ENCODE data around the gene ATG4D. TPM values are rescaled to one million over a fixed set of nuclear protein-coding genes. Genes with fewer than 3 reads are reported as not detected.

ATG4D gene
- total RNA-seq, 1 experiment from 2014 or later, result 25.5 TPM

DNA sequence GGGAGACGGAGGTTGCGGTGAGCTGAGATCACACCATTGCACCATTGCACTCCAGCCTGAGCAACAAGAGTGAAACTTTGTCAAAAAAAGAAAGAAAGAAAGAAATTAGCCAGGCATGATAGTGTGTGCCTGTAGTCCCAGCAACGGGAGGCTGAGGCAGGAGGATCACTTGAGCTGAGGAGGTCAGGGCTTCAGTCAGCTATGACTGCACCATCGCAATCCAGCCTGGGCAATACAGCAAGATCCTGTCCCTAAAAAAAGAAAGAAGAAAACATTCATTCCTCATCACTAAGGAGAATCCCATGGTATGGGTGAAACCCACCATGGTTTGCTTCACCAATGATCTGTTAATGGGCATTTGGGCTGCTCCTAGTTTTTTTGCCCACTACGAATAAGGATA, 56.4 kb downstream of the ATG4D start:
- no peaks in the 10 kb centered on the region for H3K27me3 ChIP-seq
- no peak overlapping the region for H3K27ac ChIP-seq
- DNase-seq, result no peak
- no peak overlapping the region for H3K4me3 ChIP-seq
- H3K4me1 ChIP-seq, result peaks cover 9% of the 10 kb centered on the region
- no peaks in the 10 kb centered on the region for H3K36me3 ChIP-seq
- H3K9me3 ChIP-seq (replicated peaks), result no peaks in the 10 kb centered on the region

DNA sequence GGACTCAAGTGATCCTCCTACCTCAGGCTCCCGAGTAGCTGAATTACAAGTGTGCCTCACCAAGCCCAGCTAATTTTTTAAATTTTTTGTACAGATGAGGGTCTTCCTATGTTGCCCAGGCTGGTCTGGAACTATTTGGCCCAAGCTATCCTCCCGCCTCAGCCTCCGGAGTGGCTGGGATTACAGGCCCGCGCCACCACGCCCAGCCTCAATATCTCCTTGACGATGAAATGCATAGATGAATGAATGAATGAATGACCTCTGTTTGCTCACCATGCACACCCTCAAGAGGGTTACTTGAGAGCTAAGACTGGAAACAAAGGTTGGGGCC, 58.3 kb downstream of the ATG4D start:
- Histone ChIP-seq H3K27ac (no peak overlapping the region), H3K4me3 (peak overlapping the region; percentile 99), H3K36me3 (no peaks in the 10 kb centered on the region), H3K9me3 (replicated peaks) (no peaks in the 10 kb centered on the region), H3K4me1 (peaks cover 9% of the 10 kb centered on the region), H3K27me3 (no peaks in the 10 kb centered on the region)
- DNase-seq, result no peak

DNA sequence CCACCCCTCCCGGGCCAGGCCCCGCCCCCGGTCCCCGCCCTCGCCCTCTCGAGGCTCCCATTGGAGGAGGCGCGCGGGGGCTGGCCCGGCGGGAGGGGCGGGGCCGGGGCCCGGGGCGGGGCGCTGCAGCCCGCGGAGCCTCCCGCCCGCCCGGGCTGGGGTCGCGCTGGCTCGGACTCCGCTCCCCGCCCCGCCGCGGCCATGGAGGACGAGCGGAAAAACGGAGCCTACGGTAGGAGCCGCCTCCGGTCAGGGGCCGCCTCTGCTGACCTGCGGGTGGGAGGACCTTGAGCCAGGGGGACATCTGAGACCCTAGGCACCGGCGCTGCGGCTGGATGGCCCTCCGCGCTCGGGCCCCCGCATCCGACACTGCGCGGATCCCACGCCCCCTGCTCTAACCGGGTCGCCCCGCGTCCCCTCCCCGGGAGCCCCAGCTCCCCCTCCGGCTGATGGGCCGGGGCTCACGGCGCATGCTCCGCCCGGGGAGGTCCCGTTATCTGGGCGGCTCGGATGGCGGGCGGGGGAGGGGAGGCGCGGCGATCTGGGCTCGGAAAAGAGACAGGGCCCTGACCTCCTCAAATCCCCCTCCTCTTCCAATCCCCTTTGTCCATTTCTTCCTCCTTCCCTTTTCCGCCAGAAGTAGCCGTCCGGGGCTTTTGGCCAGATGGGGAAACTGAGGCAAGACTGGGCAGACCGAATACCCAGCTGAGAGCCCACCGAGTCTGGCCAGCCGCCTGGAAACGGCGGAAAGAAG, 58.8 kb downstream of the ATG4D start:
- Histone ChIP-seq H3K4me1 (peaks cover 9% of the 10 kb centered on the region), H3K36me3 (no peaks in the 10 kb centered on the region), H3K4me3 (peak overlapping the region; percentile 99), H3K27ac (peak overlapping the region; percentile 64), H3K27me3 (no peaks in the 10 kb centered on the region), H3K9me3 (replicated peaks) (no peaks in the 10 kb centered on the region)
- peak; percentile 75 to 84 for DNase-seq

Other genes starting within 250 kb of the ATG4D start
- 0.89 and 2.1 TPM in 2 replicates for gene ZGLP1, start 234.1 kb upstream of the ATG4D start, total RNA-seq (2014; rRNA removed; shearing (Covaris generic))
- gene FDX2, start 227.9 kb upstream of the ATG4D start, total RNA-seq (2014; rRNA removed; shearing (Covaris generic)), result 11.5 and 17.5 TPM in 2 replicates
- gene RAVER1, start 210.4 kb upstream of the ATG4D start, total RNA-seq (2014; rRNA removed; shearing (Covaris generic)), result 20.1 and 21.3 TPM in 2 replicates
- gene ICAM3, start 204.3 kb upstream of the ATG4D start, total RNA-seq (2014; rRNA removed; shearing (Covaris generic)), result 2.1 and 2.8 TPM in 2 replicates
- 45.8 and 56.1 TPM in 2 replicates for gene TYK2, start 163.3 kb upstream of the ATG4D start, total RNA-seq (2014; rRNA removed; shearing (Covaris generic))
- 118 and 130 TPM in 2 replicates for gene CDC37, start 140.4 kb upstream of the ATG4D start, total RNA-seq (2014; rRNA removed; shearing (Covaris generic))
- 3.7 and 4.2 TPM in 2 replicates for gene PDE4A, start 123.4 kb upstream of the ATG4D start, total RNA-seq (2014; rRNA removed; shearing (Covaris generic))
- gene KEAP1, start 40.5 kb upstream of the ATG4D start, total RNA-seq (2014; rRNA removed; shearing (Covaris generic)), result 45.3 and 50.5 TPM in 2 replicates
- 2.4 and 2.6 TPM in 2 replicates for gene S1PR5, start 26.5 kb upstream of the ATG4D start, total RNA-seq (2014; rRNA removed; shearing (Covaris generic))
- gene KRI1, start 22.1 kb downstream of the ATG4D start, total RNA-seq (2014; rRNA removed; shearing (Covaris generic)), result 20.0 and 25.5 TPM in 2 replicates
- gene CDKN2D, start 25.1 kb downstream of the ATG4D start, total RNA-seq (2014; rRNA removed; shearing (Covaris generic)), result 7.5 and 7.9 TPM in 2 replicates
- 0.35 and 0.40 TPM in 2 replicates for gene AP1M2, start 43.4 kb downstream of the ATG4D start, total RNA-seq (2014; rRNA removed; shearing (Covaris generic))
- 70.3 and 73.5 TPM in 2 replicates for gene SLC44A2, start 81.6 kb downstream of the ATG4D start, total RNA-seq (2014; rRNA removed; shearing (Covaris generic))
- 277 and 302 TPM in 2 replicates for gene ILF3, start 110.4 kb downstream of the ATG4D start, total RNA-seq (2014; rRNA removed; shearing (Covaris generic))
- 13.2 and 14.6 TPM in 2 replicates for gene QTRT1, start 157.5 kb downstream of the ATG4D start, total RNA-seq (2014; rRNA removed; shearing (Covaris generic))
- 56.7 and 59.5 TPM in 2 replicates for gene DNM2, start 174.2 kb downstream of the ATG4D start, total RNA-seq (2014; rRNA removed; shearing (Covaris generic))

Data from SJCRH30 (cell line).